HepG2 (cell line): ENCODE measurements around the gene GADD45GIP1. TPM values are rescaled to one million over a fixed set of nuclear protein-coding genes. Genes with fewer than 3 reads are reported as not detected.

Experiments
- CBX1 ChIP-seq: IDR thresholded peaks from one replicate; pipeline ENCODE4 v1.6.1; 2016; ENCODE audit warnings: antibody characterized with exemption, low read depth
- CHD4 ChIP-seq: fragments of 200-600 bp; sonication (generic); IDR thresholded peaks from 2 replicates; pipeline ENCODE4 v1.7.0; 2017; ENCODE audit warnings: mild to moderate bottlenecking, low read length, borderline replicate concordance
- HMGXB4 ChIP-seq, 2 experiments: sonication (generic) in 1 of 2; formaldehyde crosslinking in 1 of 2; IDR thresholded peaks; 2 replicates each; pipeline versions ENCODE4 v1.4.0 to v1.6.1; 2018 to 2020; ENCODE audit warnings: missing genetic modification reagents in 2 of 2, borderline replicate concordance in 1 of 2, low read depth in 1 of 2, mild to moderate bottlenecking in 1 of 2, missing biosample characterization in 1 of 2
- KDM2A ChIP-seq: sonication (generic); formaldehyde crosslinking; IDR thresholded peaks from 2 replicates; pipeline ENCODE4 v1.4.0; 2020; ENCODE audit warnings: low read depth, missing genetic modification reagents, borderline replicate concordance
- NFE2 ChIP-seq: sonication (generic); formaldehyde crosslinking; IDR thresholded peaks from 2 replicates; pipeline ENCODE4 v1.4.0; 2020; ENCODE audit warnings: missing genetic modification reagents
- PHB2 ChIP-seq: fragments of 450-650 bp; IDR thresholded peaks from 2 replicates; pipeline ENCODE4 v1.6.1; 2018; ENCODE audit not compliant: partially characterized antibody
- PHF20 ChIP-seq: sonication (generic); formaldehyde crosslinking; IDR thresholded peaks from 2 replicates; pipeline ENCODE4 v1.5.0; 2020; ENCODE audit warnings: mild to moderate bottlenecking, missing genetic modification reagents
- POLR2AphosphoS2 ChIP-seq: IDR thresholded peaks from 2 replicates; pipeline ENCODE4 v1.6.1; 2011; ENCODE audit warnings: low read depth, low read length, improper control_type of control experiment
- PRDM4 ChIP-seq: sonication (generic); formaldehyde crosslinking; IDR thresholded peaks from 2 replicates; pipeline ENCODE4 v1.9.0; 2021; ENCODE audit warnings: missing genetic modification reagents, borderline replicate concordance
- RXRA ChIP-seq: sonication (generic); formaldehyde crosslinking; IDR thresholded peaks from 2 replicates; pipeline ENCODE4 v1.5.1; 2020; ENCODE audit warnings: missing genetic modification reagents
- TCF7 ChIP-seq: sonication (generic); IDR thresholded peaks from 2 replicates; pipeline ENCODE4 v1.6.1; 2016; ENCODE audit warnings: antibody characterized with exemption, low read depth
- TFE3 ChIP-seq: IDR thresholded peaks from 2 replicates; pipeline ENCODE4 v1.6.1; 2016
- ZEB1 ChIP-seq: IDR thresholded peaks from 2 replicates; pipeline ENCODE4 v1.6.1; 2012; ENCODE audit warnings: mild to moderate bottlenecking, low read depth, inconsistent platforms; ENCODE audit not compliant: insufficient replicate concordance
- ZFP82 ChIP-seq: sonication (generic); formaldehyde crosslinking; IDR thresholded peaks from 2 replicates; pipeline ENCODE4 v1.5.1; 2020; ENCODE audit warnings: mild to moderate bottlenecking, missing genetic modification reagents, borderline replicate concordance
- ZFY ChIP-seq: sonication (generic); formaldehyde crosslinking; IDR thresholded peaks from 2 replicates; pipeline ENCODE4 v1.4.0; 2020; ENCODE audit warnings: missing genetic modification reagents
- ZKSCAN8 ChIP-seq: IDR thresholded peaks from 2 replicates; pipeline ENCODE4 v1.6.1; 2016; ENCODE audit warnings: borderline replicate concordance, missing genetic modification reagents, missing compliant biosample characterization
- ZNF232 ChIP-seq: sonication (generic); formaldehyde crosslinking; IDR thresholded peaks from 2 replicates; pipeline ENCODE4 v1.4.0; 2020; ENCODE audit warnings: missing genetic modification reagents, borderline replicate concordance
- ZNF674 ChIP-seq: sonication (generic); formaldehyde crosslinking; IDR thresholded peaks from 2 replicates; pipeline ENCODE4 v1.5.0; 2020; ENCODE audit warnings: low read depth, mild to moderate bottlenecking, missing genetic modification reagents
- ZNF703 ChIP-seq: sonication (generic); formaldehyde crosslinking; IDR thresholded peaks from 2 replicates; pipeline ENCODE4 v1.5.1; 2020; ENCODE audit warnings: missing genetic modification reagents, mild to moderate bottlenecking, moderate library complexity, borderline replicate concordance
- ZNF878 ChIP-seq: sonication (generic); formaldehyde crosslinking; IDR thresholded peaks from 2 replicates; pipeline ENCODE4 v1.8.1; 2023; ENCODE audit warnings: mild to moderate bottlenecking, missing genetic modification reagents, moderate library complexity
- polyA plus RNA-seq, 8 experiments: library from polyadenylated mRNA; depleted of rRNA in 3 of 8; stranded (reverse) in 7 of 8; unstranded in 1 of 8; fragments of >200 nt; fragmentation: Illumina TruSeq in 4 of 8; extraction: Trizol in 4 of 8; gene quantifications; 2 replicates each; pipeline versions ENCODE4 v1.2.1 to v1.2.3, GENCODE V29; 2011 to 2016; ENCODE audit warnings: low read depth in 4 of 8, missing spikeins in 1 of 8, mixed read lengths in 1 of 8; ENCODE audit not compliant: insufficient read depth in 1 of 8
- total RNA-seq, 5 experiments: library from RNA; depleted of rRNA; stranded (reverse); fragments of >200 nt; fragmentation: Illumina TruSeq; extraction: Trizol; gene quantifications; 2 replicates each; pipeline ENCODE4 v1.2.3, GENCODE V29; 2016; ENCODE audit warnings: low read depth in 1 of 5

GADD45GIP1 gene
- total and polyA plus RNA-seq, 2 of the 13 experiments (the other 11 are each of a cell fraction or from before 2014, with no cell fraction given) = 24.6 to 30.7 TPM

- TF ChIP-seq ZFY (CRISPR knock-in tag) = peak; percentile 45; the same call in 1 of the 2 replicates
- TF ChIP-seq RXRA (CRISPR knock-in tag) = no peak
- TF ChIP-seq ZNF878 = 0 out of 2 replicates have a peak, but pooled peaks have one; percentile 34
- no peak for TF ChIP-seq CHD4
- no peak for TF ChIP-seq CBX1
- TF ChIP-seq TFE3 (CRISPR knock-in tag) = no peak
- peak; percentile 85; the same call in 1 of the 2 replicates for TF ChIP-seq KDM2A
- TF ChIP-seq ZNF674 (CRISPR knock-in tag) = no peak
- TF ChIP-seq POLR2AphosphoS2 = no peak
- TF ChIP-seq ZKSCAN8 (CRISPR knock-in tag) = no peak
- TF ChIP-seq PHB2 = no peak
- TF ChIP-seq HMGXB4 (CRISPR knock-in tag; IDR thresholded peaks at IDR 0.05; ENCODE audit: borderline replicate concordance in 1 of 2, low read depth in 1 of 2) = peak; percentile 97 to 98
- no peak for TF ChIP-seq ZNF703 (CRISPR knock-in tag)
- no peak for TF ChIP-seq PRDM4 (CRISPR knock-in tag)
- no peak for TF ChIP-seq TCF7
- peak; percentile 70 for TF ChIP-seq ZEB1
- TF ChIP-seq PHF20 (CRISPR knock-in tag) = 0 out of 2 replicates have a peak, but pooled peaks have one; percentile 37
- TF ChIP-seq ZNF232 (CRISPR knock-in tag) = no peak
- TF ChIP-seq NFE2 (CRISPR knock-in tag) = no peak
- no peak; the same call in 1 of the 2 replicates for TF ChIP-seq ZFP82 (CRISPR knock-in tag)
Observed at GRCh38 chr19:12965017-12965811, 8.2 kb upstream of the GADD45GIP1 start (continued).
